Measurements from ENCODE around the gene PLEKHA3.

The PLEKHA3 gene

DNA sequence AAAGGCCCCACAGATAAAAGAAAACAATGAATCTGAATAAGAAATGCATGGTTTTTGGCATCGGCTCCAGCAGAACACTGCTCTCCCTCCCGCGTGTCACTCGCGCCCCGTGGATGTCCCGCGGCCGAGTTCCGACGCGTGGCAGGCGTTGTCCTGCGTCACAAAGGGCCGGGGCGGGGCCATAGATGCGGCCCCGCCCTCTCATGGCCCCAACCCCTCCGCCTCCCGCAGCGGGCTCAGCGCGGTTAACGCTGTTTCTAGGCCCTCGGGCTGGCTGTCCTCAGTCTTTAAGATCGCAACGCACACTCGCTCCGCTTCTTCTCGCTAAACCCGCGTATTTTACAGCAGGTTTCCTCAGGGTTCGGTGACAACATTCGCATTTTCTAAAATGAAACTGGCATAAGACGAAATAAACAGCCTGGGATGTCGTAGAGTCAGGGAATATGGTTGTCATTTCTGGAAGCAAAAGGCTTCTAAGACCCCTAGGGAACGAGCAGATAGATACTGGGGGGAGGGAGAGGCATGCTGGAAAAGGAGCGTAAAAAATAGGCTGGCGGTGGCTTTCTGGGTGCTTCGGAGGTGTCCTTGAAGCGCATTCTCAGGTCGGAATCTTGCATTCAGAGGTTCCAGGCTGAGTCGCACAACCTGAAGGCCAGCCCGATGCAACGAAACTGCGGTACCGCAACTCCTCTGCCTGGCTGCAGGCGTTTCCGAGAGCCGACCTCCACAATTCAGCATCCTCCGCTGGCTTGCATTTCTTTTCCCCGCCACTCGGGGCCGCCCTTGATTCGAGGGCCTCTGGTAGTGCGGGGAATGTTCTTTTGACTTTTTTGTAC, 1.6 kb upstream of the PLEKHA3 start, which contains the start of gene FKBP7:
Gene FKBP7 (minus strand): TSS at position 162 of the 836 bp plus-strand sequence. CDS start 101 bp downstream, at position 61.
- no peak for TF ChIP-seq EZH2 (IDR thresholded peaks at IDR 0.05; ENCODE audit: borderline replicate concordance, low read length)
- TF ChIP-seq, protein P1, sequence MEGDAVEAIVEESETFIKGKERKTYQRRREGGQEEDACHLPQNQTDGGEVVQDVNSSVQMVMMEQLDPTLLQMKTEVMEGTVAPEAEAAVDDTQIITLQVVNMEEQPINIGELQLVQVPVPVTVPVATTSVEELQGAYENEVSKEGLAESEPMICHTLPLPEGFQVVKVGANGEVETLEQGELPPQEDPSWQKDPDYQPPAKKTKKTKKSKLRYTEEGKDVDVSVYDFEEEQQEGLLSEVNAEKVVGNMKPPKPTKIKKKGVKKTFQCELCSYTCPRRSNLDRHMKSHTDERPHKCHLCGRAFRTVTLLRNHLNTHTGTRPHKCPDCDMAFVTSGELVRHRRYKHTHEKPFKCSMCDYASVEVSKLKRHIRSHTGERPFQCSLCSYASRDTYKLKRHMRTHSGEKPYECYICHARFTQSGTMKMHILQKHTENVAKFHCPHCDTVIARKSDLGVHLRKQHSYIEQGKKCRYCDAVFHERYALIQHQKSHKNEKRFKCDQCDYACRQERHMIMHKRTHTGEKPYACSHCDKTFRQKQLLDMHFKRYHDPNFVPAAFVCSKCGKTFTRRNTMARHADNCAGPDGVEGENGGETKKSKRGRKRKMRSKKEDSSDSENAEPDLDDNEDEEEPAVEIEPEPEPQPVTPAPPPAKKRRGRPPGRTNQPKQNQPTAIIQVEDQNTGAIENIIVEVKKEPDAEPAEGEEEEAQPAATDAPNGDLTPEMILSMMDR (IDR thresholded peaks at IDR 0.05; ENCODE audit: low read length): peak; percentile 89
- Histone ChIP-seq H3K9ac (ENCODE audit: low read length) (peak within 1 kb of the TSS; percentile 77), H2AFZ (ENCODE audit: low read length) (peak within 1 kb of the TSS; percentile 59), H3K27ac (ENCODE audit: low read depth, low read length, poor library complexity, severe bottlenecking) (peak within 1 kb of the TSS; percentile 72), H3K79me2 (ENCODE audit: insufficient read depth, low read length) (peaks cover 28% of the 10 kb centered on the region), H3K4me1 (ENCODE audit: insufficient read depth, low read length, severe bottlenecking) (peaks cover 39% of the 10 kb centered on the region), H3K36me3 (ENCODE audit: insufficient read depth, low read length) (no peaks in the 10 kb centered on the region), H4K20me1 (ENCODE audit: insufficient read depth, low read length) (no peaks in the 10 kb centered on the region), H3K9me2 (ENCODE audit: low read depth, low read length) (no peaks in the 10 kb centered on the region), H3K4me3 (ENCODE audit: low read depth, low read length, poor library complexity, severe bottlenecking) (peak within 1 kb of the TSS; percentile 89), H3K4me2 (ENCODE audit: low read length) (peak within 1 kb of the TSS; percentile 90), H3K9me3 (ENCODE audit: low read length) (no peaks in the 10 kb centered on the region), H3K27me3 (ENCODE audit: insufficient read depth, low read length) (no peaks in the 10 kb centered on the region), H3F3A (ENCODE audit: insufficient read depth, low read length) (no peaks in the 10 kb centered on the region)

DNA sequence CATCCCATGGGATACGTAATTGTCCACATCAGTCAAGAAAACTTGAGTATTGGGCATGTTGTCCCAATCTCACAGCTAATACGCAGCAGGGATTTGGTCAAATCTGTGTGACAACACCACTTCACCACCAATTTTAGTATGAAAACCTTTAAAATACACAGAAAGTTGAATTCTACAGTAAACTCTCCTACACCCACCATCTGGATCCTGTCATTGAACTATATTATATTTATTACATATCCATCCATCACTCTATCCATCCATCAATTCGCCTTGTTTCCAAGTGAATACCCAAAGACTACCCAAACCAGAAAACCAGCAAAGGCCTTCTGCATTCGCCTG, 1.0 kb upstream of the PLEKHA3 start:
- peak overlapping the region; percentile 72 for H3K27ac ChIP-seq (ENCODE audit: low read depth, low read length, poor library complexity, severe bottlenecking)
- no peaks in the 10 kb centered on the region for H3K9me2 ChIP-seq (ENCODE audit: low read depth, low read length)
- peaks cover 39% of the 10 kb centered on the region for H3K4me1 ChIP-seq (ENCODE audit: insufficient read depth, low read length, severe bottlenecking)
- H3K79me2 ChIP-seq (ENCODE audit: insufficient read depth, low read length): peaks cover 34% of the 10 kb centered on the region
- no peaks in the 10 kb centered on the region for H3K9me3 ChIP-seq (ENCODE audit: low read length)
- peak overlapping the region; percentile 90 for H3K4me2 ChIP-seq (ENCODE audit: low read length)
- peak overlapping the region; percentile 89 for H3K4me3 ChIP-seq (ENCODE audit: low read depth, low read length, poor library complexity, severe bottlenecking)
- H4K20me1 ChIP-seq (ENCODE audit: insufficient read depth, low read length): no peaks in the 10 kb centered on the region
- no peaks in the 10 kb centered on the region for H3F3A ChIP-seq (ENCODE audit: insufficient read depth, low read length)
- H2AFZ ChIP-seq (ENCODE audit: low read length): no peak overlapping the region
- H3K36me3 ChIP-seq (ENCODE audit: insufficient read depth, low read length): no peaks in the 10 kb centered on the region
- H3K9ac ChIP-seq (ENCODE audit: low read length): no peak overlapping the region; the same call in 1 of the 2 replicates
- H3K27me3 ChIP-seq (ENCODE audit: insufficient read depth, low read length): no peaks in the 10 kb centered on the region
- no peak for TF ChIP-seq EZH2 (IDR thresholded peaks at IDR 0.05; ENCODE audit: borderline replicate concordance, low read length)
- TF ChIP-seq, protein P1 (IDR thresholded peaks at IDR 0.05; ENCODE audit: low read length): no peak; the same call in 1 of the 2 replicates

DNA sequence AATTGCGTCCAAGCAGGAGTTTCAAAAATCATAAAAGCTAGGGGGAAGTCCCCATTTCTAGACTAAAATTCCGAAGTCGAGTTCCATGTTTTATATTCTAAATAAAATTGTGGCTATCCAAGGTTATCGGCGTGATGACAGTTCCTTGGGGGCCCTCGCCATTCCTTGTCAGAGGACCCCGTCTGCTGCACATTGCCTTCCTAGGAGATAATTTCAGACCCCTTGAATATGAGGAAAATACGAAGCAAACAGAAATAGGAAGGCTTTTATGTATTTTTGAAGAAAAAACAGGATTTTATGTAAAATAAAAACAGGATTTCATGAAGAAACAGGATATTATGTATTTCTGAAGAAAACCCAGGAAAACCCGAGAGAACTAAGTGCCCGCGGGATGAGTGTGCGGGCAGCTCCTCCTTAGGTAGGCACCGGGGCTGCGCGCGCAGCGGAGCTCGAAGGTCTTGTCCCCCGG, 465 bp upstream of the PLEKHA3 start:
- Histone ChIP-seq H3K27ac (ENCODE audit: low read depth, low read length, poor library complexity, severe bottlenecking) (peak overlapping the region; percentile 72), H3K4me1 (ENCODE audit: insufficient read depth, low read length, severe bottlenecking) (peaks cover 43% of the 10 kb centered on the region), H4K20me1 (ENCODE audit: insufficient read depth, low read length) (no peaks in the 10 kb centered on the region), H3F3A (ENCODE audit: insufficient read depth, low read length) (no peaks in the 10 kb centered on the region), H3K4me3 (ENCODE audit: low read depth, low read length, poor library complexity, severe bottlenecking) (peak overlapping the region; percentile 89), H3K9ac (ENCODE audit: low read length) (peak overlapping the region; percentile 71), H3K36me3 (ENCODE audit: insufficient read depth, low read length) (no peaks in the 10 kb centered on the region), H3K27me3 (ENCODE audit: insufficient read depth, low read length) (no peaks in the 10 kb centered on the region), H2AFZ (ENCODE audit: low read length) (peak overlapping the region; percentile 66; the same call in 1 of the 2 replicates), H3K9me3 (ENCODE audit: low read length) (no peaks in the 10 kb centered on the region), H3K79me2 (ENCODE audit: insufficient read depth, low read length) (peaks cover 36% of the 10 kb centered on the region), H3K4me2 (ENCODE audit: low read length) (peak overlapping the region; percentile 90), H3K9me2 (ENCODE audit: low read depth, low read length) (no peaks in the 10 kb centered on the region)
- TF ChIP-seq EZH2 (IDR thresholded peaks at IDR 0.05; ENCODE audit: borderline replicate concordance, low read length): no peak
- TF ChIP-seq, protein P1 (IDR thresholded peaks at IDR 0.05; ENCODE audit: low read length): no peak

Measured in OCI-LY1 (cell line).